Breast epithelium (tissue), 3 donors: ENCODE results near the gene LIMS1.

ENCODE experiments used
- POLR2A ChIP-seq: fragments of 450-650 bp; IDR thresholded peaks from one replicate; pipeline ENCODE4 v1.6.1; 2016; ENCODE audit warnings: antibody characterized with exemption, mild to moderate bottlenecking, moderate library complexity
- POLR2AphosphoS5 ChIP-seq, 3 donors: sonication (generic); formaldehyde crosslinking; IDR thresholded peaks; one replicate each; pipeline ENCODE4 v1.6.1; 2017; ENCODE audit warnings: antibody characterized with exemption in 3 of 3
- TF ChIP-seq, protein P1 (sequence below), 3 donors: fragments of 450-650 bp; IDR thresholded peaks; one replicate each; pipeline ENCODE4 v1.5.1; 2016 to 2017; ENCODE audit warnings: antibody characterized with exemption in 3 of 3, mild to moderate bottlenecking in 3 of 3, moderate library complexity in 3 of 3

DNA sequence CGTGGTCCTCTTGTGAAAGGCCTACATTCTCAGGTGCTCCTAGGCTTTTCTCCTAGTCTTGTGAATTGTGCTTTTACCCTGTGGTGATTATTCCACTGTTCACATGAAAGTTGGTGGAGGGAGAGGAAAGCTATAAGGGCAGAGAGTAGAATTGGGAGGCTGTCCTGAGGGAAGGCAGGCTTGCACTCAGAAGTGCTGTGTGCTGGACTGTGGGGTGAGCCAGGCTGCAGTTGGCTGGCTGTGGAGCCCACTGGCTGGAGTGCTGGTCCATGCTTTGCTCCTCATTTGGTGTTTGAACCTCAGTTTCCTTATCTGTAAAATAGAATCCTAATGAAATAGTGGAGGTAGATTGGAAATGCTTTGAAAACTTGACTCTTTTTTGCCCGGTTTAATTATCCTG lies 21.3 kb downstream of the LIMS1 start:
- TF ChIP-seq, protein P1, sequence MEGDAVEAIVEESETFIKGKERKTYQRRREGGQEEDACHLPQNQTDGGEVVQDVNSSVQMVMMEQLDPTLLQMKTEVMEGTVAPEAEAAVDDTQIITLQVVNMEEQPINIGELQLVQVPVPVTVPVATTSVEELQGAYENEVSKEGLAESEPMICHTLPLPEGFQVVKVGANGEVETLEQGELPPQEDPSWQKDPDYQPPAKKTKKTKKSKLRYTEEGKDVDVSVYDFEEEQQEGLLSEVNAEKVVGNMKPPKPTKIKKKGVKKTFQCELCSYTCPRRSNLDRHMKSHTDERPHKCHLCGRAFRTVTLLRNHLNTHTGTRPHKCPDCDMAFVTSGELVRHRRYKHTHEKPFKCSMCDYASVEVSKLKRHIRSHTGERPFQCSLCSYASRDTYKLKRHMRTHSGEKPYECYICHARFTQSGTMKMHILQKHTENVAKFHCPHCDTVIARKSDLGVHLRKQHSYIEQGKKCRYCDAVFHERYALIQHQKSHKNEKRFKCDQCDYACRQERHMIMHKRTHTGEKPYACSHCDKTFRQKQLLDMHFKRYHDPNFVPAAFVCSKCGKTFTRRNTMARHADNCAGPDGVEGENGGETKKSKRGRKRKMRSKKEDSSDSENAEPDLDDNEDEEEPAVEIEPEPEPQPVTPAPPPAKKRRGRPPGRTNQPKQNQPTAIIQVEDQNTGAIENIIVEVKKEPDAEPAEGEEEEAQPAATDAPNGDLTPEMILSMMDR (IDR thresholded peaks at IDR 0.05): no peak
- TF ChIP-seq POLR2AphosphoS5 (IDR thresholded peaks at IDR 0.05) (no peak), POLR2A (no peak)
